ENCODE results near the gene UBLCP1. TPM values are rescaled to one million over a fixed set of nuclear protein-coding genes. Genes with fewer than 3 reads are reported as not detected.
"Not testable (repeated sequence)": the region's sequence is repeated elsewhere in the genome, so short reads cannot be mapped to it uniquely, and the experiment has no call there.

Gene UBLCP1
- total and polyA plus RNA-seq, 2 experiments from 2014 or later: 19.3 to 28.9 TPM

DNA sequence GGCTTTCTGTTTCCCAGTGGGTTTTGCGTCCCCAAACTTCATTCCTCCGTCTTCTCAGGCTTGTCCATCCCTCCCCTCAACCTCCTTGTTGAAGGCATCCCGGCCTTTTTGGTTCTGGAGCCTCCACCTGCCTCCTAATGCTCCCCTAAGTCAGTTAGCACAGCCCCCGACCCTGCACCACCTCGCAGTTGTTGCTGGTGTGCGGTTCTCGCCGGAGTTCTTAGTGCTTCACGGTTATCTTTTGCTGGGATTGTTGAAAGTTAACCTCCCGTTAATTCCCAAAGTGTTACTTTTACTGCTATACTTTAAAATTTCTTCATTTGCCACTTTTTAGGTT lies 447 bp downstream of the UBLCP1 start:
- Histone ChIP-seq H4K20me1 (ENCODE audit: insufficient read depth, poor library complexity, severe bottlenecking) (no peaks in the 10 kb centered on the region), H3K27me3 (no peaks in the 10 kb centered on the region), H3K4me3 (peak overlapping the region; percentile 63), H3K4me2 (peak overlapping the region; percentile 83), H3K9me3 (ENCODE audit: low read depth) (no peaks in the 10 kb centered on the region), H3K36me3 (replicated peaks; ENCODE audit: insufficient read depth, low read depth) (no peaks in the 10 kb centered on the region), H3K4me1 (ENCODE audit: insufficient read depth) (peaks cover 13% of the 10 kb centered on the region), H3K79me2 (peaks cover 37% of the 10 kb centered on the region), H2AFZ (peak overlapping the region; percentile 82), H3K9me2 (replicated peaks; ENCODE audit: insufficient read depth) (no peaks in the 10 kb centered on the region), H3K27ac (peak overlapping the region; percentile 98)
- 2% methylated on average over 10 of the region's 10 CpGs for WGBS (ENCODE audit: low lambda C conversion rate, missing lambda C conversion rate)
- no peak for TF ChIP-seq EZH2 (IDR thresholded peaks at IDR 0.05; ENCODE audit: borderline replicate concordance)
- no peak for TF ChIP-seq EZH2phosphoT487 (IDR thresholded peaks at IDR 0.05; ENCODE audit: low read depth, severe bottlenecking, unreplicated experiment)
- TF ChIP-seq CTCF (IDR thresholded peaks at IDR 0.05; ENCODE audit: poor library complexity): no peak
- DNase-seq (ENCODE audit: low spot score): no peak

DNA sequence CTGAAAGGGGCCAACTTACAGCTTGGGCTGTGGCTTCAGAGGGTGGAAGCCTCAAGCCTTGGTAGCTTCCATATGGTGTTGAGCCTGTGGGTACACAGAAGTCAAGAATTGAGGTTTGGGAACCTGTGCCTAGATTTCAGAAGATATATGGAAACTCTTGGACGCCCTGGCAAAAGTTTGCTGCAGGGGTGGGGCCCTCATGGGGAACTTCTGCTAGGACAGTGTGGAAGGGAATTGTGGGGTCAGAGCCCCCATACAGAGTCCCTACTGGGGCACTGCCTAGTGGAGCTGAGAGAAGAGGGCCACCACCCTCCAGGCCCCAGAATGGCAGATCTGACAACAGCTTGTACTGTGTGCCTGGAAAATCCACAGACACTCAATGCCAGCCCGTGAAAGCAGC lies 3.7 kb downstream of the UBLCP1 start:
- not testable (repeated sequence) for H3K4me3 ChIP-seq

DNA sequence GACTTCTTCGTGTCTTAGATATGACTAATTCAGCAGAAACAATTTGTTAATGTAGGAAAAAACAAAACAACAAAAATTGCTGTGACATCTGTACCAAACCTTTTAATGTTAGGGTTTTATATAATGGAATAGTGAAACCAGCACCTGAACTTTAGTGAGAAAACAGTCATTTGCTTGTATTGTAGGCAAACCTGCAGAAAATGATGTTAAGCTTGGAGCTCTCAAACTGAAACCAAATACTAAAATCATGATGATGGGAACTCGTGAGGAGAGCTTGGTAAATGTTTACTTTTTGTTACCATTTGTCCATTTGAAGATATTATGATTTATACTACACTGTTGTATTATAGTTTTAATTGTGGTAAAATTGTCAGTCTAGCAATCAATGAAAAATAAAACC lies 6.6 kb downstream of the UBLCP1 start:
- Histone ChIP-seq H3K27ac (no peak overlapping the region), H3K9me2 (replicated peaks; ENCODE audit: insufficient read depth) (no peaks in the 10 kb centered on the region), H2AFZ (no peak overlapping the region), H3K9me3 (ENCODE audit: low read depth) (no peaks in the 10 kb centered on the region), H3K4me2 (no peak overlapping the region), H3K36me3 (replicated peaks; ENCODE audit: insufficient read depth, low read depth) (no peaks in the 10 kb centered on the region), H4K20me1 (ENCODE audit: insufficient read depth, poor library complexity, severe bottlenecking) (no peaks in the 10 kb centered on the region), H3K27me3 (no peaks in the 10 kb centered on the region), H3K4me3 (no peak overlapping the region), H3K4me1 (ENCODE audit: insufficient read depth) (no peaks in the 10 kb centered on the region), H3K79me2 (peaks cover 24% of the 10 kb centered on the region)
- DNase-seq (ENCODE audit: low spot score): no peak
- 90% methylated on average over 2 of the region's 2 CpGs for WGBS (ENCODE audit: low lambda C conversion rate, missing lambda C conversion rate)
- TF ChIP-seq CTCF (IDR thresholded peaks at IDR 0.05; ENCODE audit: poor library complexity): no peak
- TF ChIP-seq EZH2phosphoT487 (IDR thresholded peaks at IDR 0.05; ENCODE audit: low read depth, severe bottlenecking, unreplicated experiment): no peak
- TF ChIP-seq EZH2 (IDR thresholded peaks at IDR 0.05; ENCODE audit: borderline replicate concordance): no peak

More for the DNA sequence above, 3.7 kb downstream of the UBLCP1 start:
- not testable (repeated sequence) for H3K27me3 ChIP-seq; H3K9me3 ChIP-seq (ENCODE audit: low read depth); DNase-seq (ENCODE audit: low spot score); H3K9me2 ChIP-seq (replicated peaks; ENCODE audit: insufficient read depth); H3K27ac ChIP-seq; H2AFZ ChIP-seq; H3K4me2 ChIP-seq; H3K36me3 ChIP-seq (replicated peaks; ENCODE audit: insufficient read depth, low read depth); H4K20me1 ChIP-seq (ENCODE audit: insufficient read depth, poor library complexity, severe bottlenecking)
- Histone ChIP-seq H3K4me1 (ENCODE audit: insufficient read depth) (peaks cover 13% of the 10 kb centered on the region), H3K79me2 (peaks cover 40% of the 10 kb centered on the region)
- 95% methylated on average over 2 of the region's 2 CpGs for WGBS (ENCODE audit: low lambda C conversion rate, missing lambda C conversion rate)

DNA sequence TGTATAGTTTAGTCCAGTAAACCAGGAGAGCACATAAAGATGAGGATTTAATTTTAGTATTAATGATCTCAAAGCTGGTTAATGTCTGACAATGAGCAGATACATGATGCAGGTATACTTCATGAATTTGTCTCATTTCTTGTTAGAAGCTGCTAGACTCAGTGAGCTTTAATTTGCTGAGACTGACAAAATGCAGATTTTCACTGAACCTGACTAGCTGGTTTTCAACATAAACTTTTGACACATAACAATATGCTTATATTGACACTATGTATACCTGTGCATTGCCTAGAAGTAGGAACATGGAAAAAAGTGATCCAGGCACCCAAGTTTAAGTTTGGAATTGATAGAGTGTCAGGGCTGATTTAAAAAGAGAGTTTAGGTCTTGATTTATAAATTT lies 10.8 kb downstream of the UBLCP1 start:
- H2AFZ ChIP-seq: no peak overlapping the region
- H3K9me3 ChIP-seq (ENCODE audit: low read depth): no peaks in the 10 kb centered on the region
- H3K27ac ChIP-seq: no peak overlapping the region
- no peaks in the 10 kb centered on the region for H3K27me3 ChIP-seq
- no peaks in the 10 kb centered on the region for H3K36me3 ChIP-seq (replicated peaks; ENCODE audit: insufficient read depth, low read depth)
- H3K4me3 ChIP-seq: no peak overlapping the region
- H3K4me2 ChIP-seq: no peak overlapping the region
- DNase-seq (ENCODE audit: low spot score): no peak
- no peaks in the 10 kb centered on the region for H4K20me1 ChIP-seq (ENCODE audit: insufficient read depth, poor library complexity, severe bottlenecking)
- no peaks in the 10 kb centered on the region for H3K79me2 ChIP-seq
- no peaks in the 10 kb centered on the region for H3K4me1 ChIP-seq (ENCODE audit: insufficient read depth)
- H3K9me2 ChIP-seq (replicated peaks; ENCODE audit: insufficient read depth): no peaks in the 10 kb centered on the region
- no peak for TF ChIP-seq EZH2phosphoT487 (IDR thresholded peaks at IDR 0.05; ENCODE audit: low read depth, severe bottlenecking, unreplicated experiment)
- no peak for TF ChIP-seq EZH2 (IDR thresholded peaks at IDR 0.05; ENCODE audit: borderline replicate concordance)
- TF ChIP-seq CTCF (IDR thresholded peaks at IDR 0.05; ENCODE audit: poor library complexity): no peak

Measured in hepatocyte (in vitro differentiated cells).